Mammary epithelial cell (primary cell): ENCODE measurements around the gene ITPRIPL1.

ENCODE experiments used
- CTCF ChIP-seq, 2 donors: IDR thresholded peaks in 1 of 2; conservative IDR thresholded peaks in 1 of 2; 2 replicates each; pipeline ENCODE4 v1.5.1; 2011 to 2012; ENCODE audit warnings: inconsistent platforms in 2 of 2, low read length in 2 of 2, mild to moderate bottlenecking in 2 of 2, control low read depth in 1 of 2, low read depth in 1 of 2; ENCODE audit not compliant: insufficient read depth in 1 of 2; ENCODE audit errors: extremely low read depth in 1 of 2
- EZH2 ChIP-seq: IDR thresholded peaks from 2 replicates; pipeline ENCODE4 v1.6.1; 2012; ENCODE audit warnings: low read length, inconsistent platforms, borderline replicate concordance

DNA sequence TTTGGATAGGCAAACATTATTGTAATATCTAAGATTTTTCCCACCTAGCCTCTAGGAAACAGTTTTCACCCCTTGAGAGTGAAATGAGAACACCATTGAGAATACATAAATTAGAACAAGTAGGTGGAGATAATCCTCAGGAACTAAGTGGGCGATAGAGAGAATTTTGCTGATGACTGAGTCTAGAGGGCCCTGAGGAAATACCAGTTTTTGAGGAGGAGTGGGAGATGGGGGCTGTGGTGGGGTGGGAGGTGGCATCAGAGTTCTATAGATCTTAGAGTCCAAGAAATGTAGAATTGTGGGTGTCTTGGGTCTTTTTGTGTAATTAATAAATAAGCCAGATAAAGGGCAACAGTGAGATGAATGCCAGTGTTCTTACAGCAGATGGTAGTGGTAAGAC is 22.3 kb downstream of the ITPRIPL1 start:
- no peak for TF ChIP-seq CTCF (conservative IDR thresholded peaks at IDR 0.05 in 1 of 2, IDR thresholded peaks at IDR 0.05 in 1 of 2; ENCODE audit: extremely low read depth in 1 of 2, insufficient read depth in 1 of 2, low read depth in 1 of 2, low read length in 2 of 2)
- no peak for TF ChIP-seq EZH2
